GM18517 (cell line): ENCODE measurements around the gene ICA1.
A peak's percentile ranks its signal among the peaks of the same experiment; 100 is the strongest.

Source experiments
- ATAC-seq: cut with Tn5 transposase; IDR thresholded peaks from one replicate; pipeline ENCODE4 v1.9.1; 2021; ENCODE audit warnings: mild to moderate bottlenecking, moderate library complexity; ENCODE audit not compliant: unreplicated experiment

The ICA1 gene

DNA sequence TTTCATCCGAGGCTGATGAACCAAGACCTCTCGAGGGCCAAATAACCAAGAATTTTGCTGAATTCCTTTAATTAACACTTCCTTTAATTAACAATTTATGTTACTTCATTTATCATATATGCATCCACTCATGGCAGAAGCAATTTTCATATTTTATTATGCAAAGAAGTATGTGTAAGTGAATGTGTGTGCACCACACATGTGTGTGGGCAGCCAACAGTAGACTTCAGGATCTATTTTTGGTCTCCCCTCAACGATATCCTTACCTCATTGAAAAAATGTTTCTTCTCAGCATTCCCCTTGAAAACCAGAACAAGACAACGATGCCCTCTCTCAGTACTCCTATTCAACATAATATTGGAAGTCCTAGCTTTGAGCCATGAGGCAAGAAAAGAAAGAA is 96.8 kb downstream of the ICA1 start:
- ATAC-seq, result no peak

DNA sequence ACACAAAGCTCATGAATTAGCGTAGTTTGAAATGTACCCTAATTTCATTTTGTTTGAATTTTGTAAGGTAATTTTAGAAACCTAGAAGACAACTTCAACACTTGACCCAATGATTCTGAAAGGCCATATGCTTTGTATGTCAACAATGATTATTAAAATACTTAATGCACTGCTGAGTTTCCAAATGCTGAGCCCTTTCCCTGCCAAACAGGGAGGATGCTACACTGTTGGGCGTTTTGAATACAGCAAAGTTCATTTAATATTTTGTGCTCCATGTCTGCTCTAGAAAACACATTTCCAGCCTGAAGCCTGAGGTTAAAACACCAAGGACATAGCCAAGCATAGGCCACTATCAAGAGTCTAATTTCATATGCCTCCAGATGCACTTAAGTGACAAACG is 99.8 kb downstream of the ICA1 start:
- ATAC-seq, result no peak

DNA sequence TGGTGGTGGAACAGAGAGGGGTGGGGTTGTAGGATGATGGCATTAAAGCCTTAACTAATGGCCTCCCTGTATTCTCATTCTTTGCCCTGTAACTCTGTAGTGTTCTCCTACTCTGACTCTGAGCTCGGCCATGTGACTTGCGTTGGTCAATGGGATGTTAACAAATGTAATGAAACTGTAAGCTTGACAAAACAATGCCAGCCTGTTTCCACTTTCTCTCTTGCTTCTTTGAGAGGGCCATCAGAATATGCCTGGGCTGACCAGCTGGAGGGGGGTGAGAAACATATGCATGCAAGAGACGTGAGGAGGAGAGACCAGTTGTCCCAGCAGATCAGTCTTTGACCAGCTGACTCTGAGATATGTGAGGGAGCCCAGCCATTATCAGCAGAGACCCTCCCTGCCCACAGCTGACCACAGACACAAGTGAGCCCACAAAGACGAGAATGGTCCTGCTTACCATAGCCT is 100.6 kb downstream of the ICA1 start:
- no peak for ATAC-seq

DNA sequence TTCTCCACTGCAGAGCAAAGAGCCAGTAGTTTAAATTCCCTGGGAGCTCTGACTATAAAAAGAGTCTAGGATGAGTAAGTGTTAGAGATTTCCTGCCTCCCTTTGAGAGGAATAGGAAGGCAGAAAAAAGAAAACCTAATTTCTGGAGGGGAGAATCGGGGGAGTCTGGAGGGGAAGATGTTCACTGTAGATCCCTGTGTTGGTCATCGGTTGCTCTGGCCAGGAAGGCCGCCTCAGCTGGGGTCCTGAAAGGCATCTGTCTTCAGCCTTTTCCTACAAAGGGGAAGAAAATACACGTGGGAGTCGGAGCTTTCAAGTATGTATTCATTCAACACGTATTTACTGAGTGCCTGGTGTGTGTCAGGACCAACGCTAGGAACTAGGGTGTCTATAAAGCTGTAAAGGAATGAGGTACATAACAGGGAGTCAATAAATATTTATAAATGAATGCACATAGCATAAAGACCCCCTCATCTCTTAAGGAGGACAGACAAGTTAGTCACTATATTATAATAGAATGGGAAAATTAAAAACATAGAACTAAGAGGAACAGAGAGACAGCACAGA is 101.1 kb downstream of the ICA1 start:
- ATAC-seq, result no peak

DNA sequence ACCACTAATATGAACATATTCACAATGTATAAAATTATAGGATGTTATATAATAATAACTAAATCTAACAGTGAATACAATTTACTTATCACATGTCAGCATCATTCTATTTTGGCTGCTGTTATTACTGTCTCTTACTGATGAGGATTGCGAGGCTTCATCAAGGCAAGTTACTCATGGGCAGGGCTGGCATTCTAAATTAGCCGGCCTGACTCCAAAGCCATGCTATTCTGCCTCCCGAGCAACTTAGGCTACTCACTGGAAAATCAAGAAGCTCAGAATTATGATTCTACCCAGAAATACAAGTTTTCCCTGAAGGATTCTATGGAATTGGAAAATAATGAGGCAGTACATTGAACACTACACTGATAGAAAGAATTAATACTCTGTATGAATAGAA is 101.7 kb downstream of the ICA1 start:
- no peak for ATAC-seq

DNA sequence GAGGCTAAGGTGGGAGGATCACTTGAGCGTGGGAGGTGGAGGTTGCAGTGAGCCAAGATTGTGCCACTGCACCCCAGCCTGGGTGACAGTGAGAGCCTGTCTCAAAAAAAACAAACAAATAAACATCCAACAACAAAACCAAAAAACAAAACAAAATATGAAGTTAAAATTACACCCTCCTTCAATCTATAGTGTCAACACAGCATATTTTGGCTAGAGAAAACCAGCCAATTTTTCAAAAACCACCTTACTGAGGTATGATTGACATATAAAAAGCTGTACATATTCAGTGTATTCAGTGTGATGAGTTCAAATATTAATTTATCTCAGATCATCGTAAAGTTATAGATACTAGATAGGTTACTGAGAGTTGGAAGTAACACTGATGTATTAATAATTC is 102.4 kb downstream of the ICA1 start:
- no peak for ATAC-seq

DNA sequence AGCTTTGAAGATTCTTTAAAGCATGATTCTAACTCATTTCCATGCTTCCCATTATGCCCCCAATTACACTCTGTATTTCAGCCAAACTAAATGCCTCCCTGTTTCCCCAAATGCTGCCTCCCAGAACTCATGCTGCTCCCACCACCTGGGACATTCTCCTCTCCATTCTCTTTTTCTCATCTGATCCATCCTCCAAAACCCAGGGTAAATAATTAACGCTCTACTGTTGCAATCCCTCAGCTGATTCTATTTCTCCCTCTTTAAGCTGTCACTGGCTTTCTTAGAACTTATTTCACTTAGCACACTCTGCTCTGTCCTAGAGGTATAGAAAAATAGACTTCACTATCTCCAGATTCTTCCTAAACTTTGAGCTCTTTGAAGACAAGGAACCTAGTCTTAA is 104.7 kb downstream of the ICA1 start:
- ATAC-seq, result no peak

DNA sequence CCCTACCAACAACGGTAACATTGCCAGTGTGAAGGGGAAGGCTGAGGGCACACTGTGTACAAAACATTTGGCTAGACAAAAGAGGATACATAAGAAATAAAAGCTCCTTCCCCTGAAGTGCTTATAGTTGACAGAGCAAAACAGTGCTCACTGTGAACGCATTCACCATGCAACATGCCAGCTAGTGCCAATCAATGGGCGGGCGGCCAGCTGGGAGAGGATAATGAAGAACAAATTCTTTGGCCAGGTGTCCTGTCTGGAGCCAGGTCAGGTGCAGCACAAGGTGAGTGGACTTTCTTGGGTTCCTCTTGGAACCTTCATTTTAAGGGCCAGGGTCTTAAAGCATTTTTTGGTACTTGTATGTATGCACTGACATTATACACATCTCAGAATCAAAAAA is 106.1 kb downstream of the ICA1 start:
- ATAC-seq, result no peak

DNA sequence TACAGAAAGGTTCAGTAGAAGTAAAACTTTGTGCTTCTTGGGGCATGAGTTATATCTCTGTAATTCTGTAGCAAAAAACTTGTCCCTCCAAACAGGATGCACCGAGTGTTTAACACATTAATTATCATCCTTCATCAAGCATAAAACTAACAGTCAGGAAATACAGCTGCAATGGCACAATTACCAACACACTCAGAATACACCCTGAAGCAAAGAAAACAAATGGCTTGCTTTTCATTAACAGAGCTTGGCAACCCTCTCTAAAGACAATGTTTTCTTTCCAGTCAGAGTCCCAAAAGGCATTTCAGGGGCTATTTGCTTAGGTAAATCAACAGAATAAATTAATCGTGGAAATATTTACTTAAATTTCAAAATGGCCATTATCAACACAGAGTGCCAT is 107.7 kb downstream of the ICA1 start:
- ATAC-seq, result no peak

DNA sequence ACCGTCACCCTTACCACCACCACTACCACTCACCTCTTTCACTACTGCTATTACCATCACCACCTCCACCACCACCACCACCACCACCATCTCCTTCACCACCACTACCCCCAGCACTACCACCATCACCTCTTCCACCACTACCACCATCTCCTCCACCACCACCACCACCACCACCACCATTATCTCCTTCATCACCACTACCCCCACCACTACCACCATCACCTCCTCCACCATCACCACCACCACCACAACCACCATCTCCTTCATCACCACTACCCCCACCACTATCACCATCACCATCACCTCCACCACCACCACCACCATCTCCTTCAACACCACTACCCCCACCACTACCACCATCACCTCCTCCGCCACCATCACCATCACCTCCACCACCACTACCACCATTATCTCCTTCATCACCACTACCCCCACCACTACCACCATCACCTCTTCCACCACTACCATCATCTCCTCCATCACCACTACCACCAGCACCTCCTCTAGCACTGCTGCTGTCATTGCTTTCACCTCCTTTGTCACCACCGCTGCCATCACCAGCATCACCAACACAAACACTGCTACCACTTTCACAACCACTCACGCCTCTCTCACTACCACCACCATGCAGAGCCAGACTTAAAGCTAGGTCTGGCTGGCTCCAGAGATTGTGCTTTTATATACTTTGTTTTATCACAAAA is 109.3 kb downstream of the ICA1 start:
- no peak for ATAC-seq

DNA sequence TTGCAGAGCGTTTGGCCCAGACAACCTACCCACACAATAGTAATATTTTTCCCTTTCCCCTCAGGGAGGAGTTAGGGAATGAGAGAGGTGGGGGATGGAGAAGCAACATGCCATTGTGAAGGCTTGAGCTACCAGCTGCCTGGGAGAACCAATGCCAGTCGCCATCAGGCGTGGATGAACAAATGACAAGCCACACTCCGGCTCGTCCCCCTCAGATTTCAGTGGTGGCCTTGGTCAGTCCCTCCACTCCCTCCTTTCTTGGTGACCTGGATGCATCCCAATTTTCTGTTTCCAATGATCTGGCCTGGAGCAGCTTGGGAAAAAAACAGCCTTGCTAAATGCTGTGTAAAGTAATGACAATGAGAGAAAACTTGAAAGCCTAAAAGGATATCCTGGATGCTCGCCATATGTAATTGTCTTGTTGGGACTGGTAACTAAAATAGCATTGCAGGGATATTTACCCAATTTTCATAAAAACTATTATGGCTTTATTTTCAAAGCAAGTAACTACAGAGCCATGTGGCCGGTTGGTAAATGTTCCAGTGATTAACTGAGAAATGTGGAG is 110.7 kb downstream of the ICA1 start:
- ATAC-seq, result no peak

DNA sequence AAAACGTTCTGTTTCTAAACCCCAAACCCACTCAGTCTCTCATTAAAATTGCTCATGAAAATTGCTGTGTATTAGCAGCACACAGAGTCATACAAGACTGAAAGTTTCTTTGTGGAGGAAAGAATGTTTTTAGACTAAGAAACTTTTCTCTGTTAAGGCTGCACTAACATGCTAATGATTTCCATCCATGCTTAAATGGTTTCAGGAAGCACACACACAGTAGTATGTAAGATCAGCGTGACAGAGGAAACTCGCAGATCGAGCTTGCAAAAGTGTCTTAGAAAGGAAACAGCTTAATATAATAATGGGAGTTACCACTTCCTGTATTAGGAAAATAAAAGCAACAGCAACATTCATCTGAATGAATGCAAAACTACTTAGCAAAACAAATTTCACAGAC is 112.7 kb downstream of the ICA1 start:
- peak; percentile 42 for ATAC-seq

DNA sequence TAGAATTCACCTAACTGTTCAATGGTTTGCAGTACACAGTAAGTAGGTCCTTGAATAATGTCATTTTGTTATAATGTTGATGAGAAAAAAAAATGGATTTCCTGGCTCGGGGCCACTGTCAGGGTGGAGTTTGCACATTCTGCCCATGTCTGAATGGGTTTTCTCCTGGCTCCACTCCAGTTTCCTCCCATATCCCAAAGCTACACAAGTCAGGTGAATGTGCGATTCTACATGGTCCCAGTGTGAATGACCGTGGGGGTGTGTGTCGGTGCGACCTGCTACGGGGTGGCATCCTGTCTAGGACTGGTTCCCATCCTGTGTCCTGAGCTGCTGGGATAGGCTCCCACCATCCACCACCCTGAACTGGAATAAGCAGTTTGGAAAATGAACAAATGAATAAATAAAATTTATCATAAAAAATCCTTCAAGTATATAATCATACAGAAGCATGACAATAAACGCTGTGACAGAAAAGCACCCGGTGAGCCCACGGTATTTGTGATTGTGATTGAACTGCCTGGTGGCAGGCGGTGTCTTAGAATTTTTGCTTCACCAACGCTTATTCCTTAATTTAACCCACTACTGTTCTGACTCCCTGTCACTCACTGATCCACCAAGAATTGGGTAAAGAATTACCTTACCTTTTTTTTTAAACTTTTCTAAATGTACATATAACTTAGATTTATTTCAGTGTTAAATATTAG is 114.1 kb downstream of the ICA1 start:
- ATAC-seq, result no peak

DNA sequence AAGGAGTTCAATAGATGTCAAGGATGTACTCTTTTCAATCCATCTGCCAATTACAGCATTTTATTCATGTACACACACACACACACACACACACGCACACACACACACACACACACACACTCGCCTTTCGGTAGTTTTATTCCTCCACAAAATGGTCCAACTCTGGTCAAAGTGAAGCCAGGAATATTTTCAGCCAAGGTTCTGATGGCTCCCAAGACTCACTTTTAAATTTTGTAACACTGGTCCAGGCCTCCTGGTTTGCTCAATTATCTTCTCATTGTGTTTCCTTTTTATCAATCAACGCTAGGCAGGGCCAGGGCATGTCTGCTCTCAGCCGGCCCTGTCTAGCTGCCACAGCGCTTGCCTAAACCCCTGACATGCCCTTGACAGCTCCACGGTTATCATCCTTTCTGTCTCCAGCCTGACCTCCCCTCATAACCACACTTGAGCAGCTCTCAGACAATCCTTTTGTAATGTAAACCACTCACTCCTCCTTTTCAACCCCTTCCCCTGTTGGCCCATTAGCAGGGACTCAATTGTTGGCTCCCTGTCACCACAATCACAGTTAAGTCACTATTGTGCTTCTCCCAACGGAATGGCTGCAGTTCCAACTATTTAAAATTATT is 115.1 kb downstream of the ICA1 start:
- no peak for ATAC-seq

DNA sequence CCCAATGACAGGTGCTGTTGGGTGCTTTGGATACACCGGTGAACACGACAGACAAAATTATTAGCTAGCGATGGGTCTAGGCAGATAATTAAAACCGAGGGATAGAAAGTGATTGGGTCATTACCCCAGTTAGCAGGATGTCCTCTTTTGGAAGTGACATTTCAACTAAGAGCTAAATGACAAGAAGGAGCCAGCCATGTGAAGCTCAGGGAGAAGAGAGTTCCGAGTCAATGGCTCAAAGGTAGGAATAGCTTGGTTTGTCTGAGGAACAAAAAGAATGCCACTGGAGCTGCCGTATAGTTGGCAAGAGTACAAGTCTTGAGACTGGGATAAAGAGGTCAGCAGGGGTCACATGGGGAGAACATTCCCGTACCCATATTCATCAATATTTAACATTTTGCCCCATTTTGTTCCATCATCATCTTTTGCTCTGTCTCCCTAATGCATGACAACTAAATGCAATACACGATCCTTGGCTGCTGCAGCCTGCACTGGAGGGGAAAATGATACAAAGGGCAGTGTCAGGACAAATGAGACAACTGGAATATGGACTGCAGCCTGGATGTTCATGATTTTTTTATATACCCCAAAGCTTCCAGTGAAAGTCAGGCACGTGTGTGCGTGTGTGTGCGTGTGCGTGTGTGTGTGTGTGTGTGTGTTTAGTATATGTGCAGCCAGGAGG is 115.7 kb downstream of the ICA1 start:
- ATAC-seq, result no peak

DNA sequence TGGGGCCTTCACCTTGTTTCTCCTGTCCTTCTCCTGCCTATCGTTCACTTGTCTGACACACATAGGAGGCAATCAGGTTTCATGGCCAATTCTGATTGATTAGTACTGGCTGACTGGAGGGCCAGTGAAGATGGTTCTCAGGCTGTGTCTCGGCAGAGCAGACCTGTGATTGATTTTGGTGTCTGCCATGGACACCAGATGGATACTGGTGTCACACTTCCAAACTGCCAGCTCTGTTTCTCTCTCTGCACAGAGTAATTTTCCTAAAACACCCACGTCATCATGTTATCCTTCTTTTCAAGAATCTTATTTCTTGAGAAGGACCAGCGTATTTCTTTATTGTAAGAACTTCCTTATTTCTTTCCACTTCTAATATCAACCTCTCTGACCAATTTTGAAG is 117.1 kb downstream of the ICA1 start:
- ATAC-seq, result no peak

DNA sequence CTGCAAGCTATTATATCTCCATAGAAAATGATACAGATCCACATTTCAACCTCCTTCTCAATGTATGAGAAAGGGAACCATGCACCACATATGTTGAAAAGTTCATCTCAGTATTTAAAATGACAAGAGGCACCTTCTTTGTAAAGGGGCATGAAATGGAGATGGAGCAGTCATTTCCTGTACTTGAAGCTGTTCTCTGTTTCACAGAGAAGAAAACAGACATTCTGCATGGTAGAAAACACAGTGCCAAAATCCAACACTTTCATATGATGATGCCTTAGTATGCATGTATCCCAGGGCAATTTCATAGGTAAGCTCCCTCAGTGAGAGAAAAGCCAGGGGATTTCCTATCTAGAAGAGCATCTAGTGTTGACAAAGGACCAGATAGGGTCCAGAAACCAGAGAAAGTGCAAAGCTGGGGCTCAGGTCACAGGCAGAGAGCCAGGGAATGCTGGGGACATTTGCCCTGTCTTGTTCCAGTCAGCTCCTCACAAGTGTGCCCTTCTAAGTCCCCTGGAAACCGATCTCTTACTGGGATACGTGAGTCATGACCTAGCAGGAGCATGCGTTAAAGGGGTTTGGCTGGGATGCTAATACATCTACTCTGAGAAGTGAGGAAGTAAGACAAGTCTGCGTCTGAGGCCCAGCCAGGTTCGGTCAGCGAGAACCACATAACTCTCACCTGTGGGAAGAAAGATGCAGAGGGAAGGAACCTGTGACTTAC is 118.7 kb downstream of the ICA1 start:
- ATAC-seq, result no peak

DNA sequence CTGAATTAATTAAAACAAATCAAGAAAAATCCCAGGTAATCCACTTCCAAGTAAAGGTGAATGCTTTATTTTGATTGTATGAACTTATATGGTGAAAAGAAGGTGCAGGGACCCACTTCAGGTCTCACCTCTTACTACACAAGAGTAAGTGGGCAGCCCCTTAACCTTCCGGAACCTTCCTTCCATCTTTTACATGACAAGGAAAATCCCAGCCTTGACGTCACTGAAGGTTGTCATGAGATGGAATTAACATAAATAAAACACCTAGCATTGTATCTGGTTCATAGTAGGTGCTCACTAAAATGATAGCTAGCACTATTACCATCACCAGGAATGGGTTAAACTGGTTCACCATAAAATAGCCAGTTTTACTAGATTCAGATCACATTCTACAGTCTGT is 119.5 kb downstream of the ICA1 start:
- ATAC-seq, result no peak

DNA sequence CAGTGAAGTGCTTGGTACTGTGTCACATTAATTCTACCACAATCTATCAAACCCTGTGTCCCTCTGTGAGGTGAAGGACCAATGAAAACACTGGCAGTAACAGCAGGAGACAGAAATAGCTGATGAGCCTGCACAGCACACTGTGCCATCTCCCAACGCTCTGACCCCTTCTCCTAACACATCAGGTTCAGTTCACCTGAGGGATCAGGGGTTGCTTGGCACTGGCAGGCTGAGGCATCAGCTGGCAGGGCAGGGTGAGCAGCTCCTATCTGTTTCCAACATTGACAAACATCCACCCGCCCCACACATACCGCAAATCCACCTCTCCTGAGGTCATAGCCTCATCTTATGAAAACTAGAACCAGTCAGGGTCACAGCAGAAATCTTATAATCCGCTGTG is 120.9 kb downstream of the ICA1 start:
- no peak for ATAC-seq

DNA sequence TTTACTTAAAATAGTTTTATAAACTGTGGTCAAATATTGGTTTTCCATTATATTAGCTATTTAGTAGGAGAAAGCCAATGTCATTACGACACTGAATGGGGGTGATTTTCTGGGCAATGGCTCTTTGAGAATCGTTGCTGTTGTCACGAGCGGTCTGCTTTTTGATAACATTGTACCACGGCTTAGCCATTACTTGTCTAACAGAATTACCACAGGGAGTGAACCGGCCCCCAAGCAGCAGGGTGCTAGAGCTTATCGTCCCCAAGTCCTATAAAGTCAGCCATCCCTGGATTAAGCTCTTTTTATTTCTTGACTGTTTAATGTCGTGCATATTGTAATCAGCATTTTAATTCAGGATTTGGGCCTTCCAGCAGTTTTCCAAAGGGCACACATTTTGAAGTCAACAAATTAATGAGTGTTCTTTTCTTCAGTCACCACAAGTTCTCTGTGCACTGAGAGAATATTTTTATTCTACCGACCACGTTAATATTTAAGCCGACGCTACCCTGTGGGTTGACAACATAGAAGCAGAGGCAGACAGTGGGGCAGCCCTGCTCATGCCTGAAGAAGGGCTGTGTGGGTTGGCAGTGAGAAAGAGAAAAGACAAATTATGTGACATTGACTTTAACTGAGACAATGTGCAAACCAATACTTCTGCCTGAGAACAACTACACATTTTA is 125.8 kb downstream of the ICA1 start:
- no peak for ATAC-seq
